HCT116 (cell line): ENCODE measurements around the gene MCC. TPM values are rescaled to one million over a fixed set of nuclear protein-coding genes. Genes with fewer than 3 reads are reported as not detected.

Experiments
- ATAC-seq: fragments of 200-7000 bp; cut with Tn5 transposase; 2 replicates; pipeline ENCODE4 v1.9.1; 2020; ENCODE audit warnings: mild to moderate bottlenecking, moderate library complexity
- BruUV-seq: library from RNA; stranded (reverse); fragments of 400-500 nt; replicated peaks from 2 replicates; lab custom pipeline; 2021; lab: Mats Ljungman, UMichigan
- CTCF ChIA-PET: fragments of 300-600 bp; sonication (Branson Sonifier 250); formaldehyde crosslinking; loops from one replicate; lab custom pipeline; 2021; ENCODE audit warnings: antibody characterized with exemption; lab: Charles Lee
- POLR2A ChIA-PET: fragments of 300-600, 350-600 bp; sonication (Branson Sonifier 250); formaldehyde crosslinking; loops from one replicate; lab custom pipeline; 2021; ENCODE audit warnings: antibody characterized with exemption; lab: Charles Lee
- RAD21 ChIA-PET, 2 experiments: fragments of 300-600 bp; sonication (Branson Sonifier 250); formaldehyde crosslinking; loops; one replicate each; lab custom pipeline; 2023; ENCODE audit warnings: low total read pairs in 2 of 2; ENCODE audit not compliant: uncharacterized antibody in 2 of 2, unreplicated experiment in 2 of 2, low non-redundant PET in 1 of 2; lab: Charles Lee
- DNase-seq: peaks from one replicate; pipeline ENCODE4 v3.0.0-alpha.2; 2010; ENCODE audit warnings: low read depth, low spot score
- H2AFZ ChIP-seq: fragments of 200-600 bp; shearing (Covaris generic), sonication (generic); 2 replicates; pipeline ENCODE4 v1.6.1; 2017; ENCODE audit warnings: low read depth, mixed run types, mixed read lengths, antibody characterized with exemption, low read length; ENCODE audit not compliant: poor library complexity, severe bottlenecking
- H3K27ac ChIP-seq: 2 replicates; pipeline ENCODE4 v1.5.1; 2012; ENCODE audit warnings: low read depth, low read length
- H3K27me3 ChIP-seq: fragments of 200-600 bp; sonication (generic); 2 replicates; pipeline ENCODE4 v1.6.1; 2016; ENCODE audit warnings: mixed run types, low read length, mixed read lengths; ENCODE audit not compliant: insufficient read depth
- H3K36me3 ChIP-seq, 2 experiments: fragments of 200-500 bp in 1 of 2; fragments of 200-600 bp in 1 of 2; sonication (Bioruptor generic) in 1 of 2; sonication (generic) in 1 of 2; 2 replicates each; pipeline versions ENCODE4 v1.5.1 to v1.6.1; 2014 to 2016; ENCODE audit warnings: low read length in 2 of 2, inconsistent platforms in 1 of 2, mixed read lengths in 1 of 2, mixed run types in 1 of 2; ENCODE audit not compliant: insufficient read depth in 2 of 2, control insufficient read depth in 1 of 2
- H3K4me1 ChIP-seq, 2 experiments: fragments of 200-600 bp in 1 of 2; sonication (generic) in 1 of 2; 2 replicates each; pipeline versions ENCODE4 v1.5.1 to v1.6.1; 2012 to 2017; ENCODE audit warnings: low read length in 2 of 2, inconsistent platforms in 1 of 2, mild to moderate bottlenecking in 1 of 2, mixed read lengths in 1 of 2, mixed run types in 1 of 2, moderate library complexity in 1 of 2; ENCODE audit not compliant: insufficient read depth in 2 of 2, control insufficient read depth in 1 of 2
- H3K4me2 ChIP-seq: fragments of 200-600 bp; sonication (generic); 2 replicates; pipeline ENCODE4 v1.6.1; 2017; ENCODE audit warnings: mixed run types, low read length, mixed read lengths
- H3K4me3 ChIP-seq, 2 experiments: fragments of 200-600 bp in 1 of 2; sonication (generic) in 1 of 2; replicated peaks in 1 of 2; 2 replicates each; pipeline ENCODE4 v1.5.1; 2011 to 2016; ENCODE audit warnings: low read length in 2 of 2, control low read depth in 1 of 2, low read depth in 1 of 2, mild to moderate bottlenecking in 1 of 2, mixed read lengths in 1 of 2, mixed run types in 1 of 2
- H3K79me2 ChIP-seq: fragments of 200-600 bp; sonication (generic); 2 replicates; pipeline ENCODE4 v1.6.1; 2017; ENCODE audit warnings: mild to moderate bottlenecking, mixed run types, low read length, moderate library complexity, mixed read lengths; ENCODE audit not compliant: insufficient read depth
- H3K9ac ChIP-seq: fragments of 200-600 bp; sonication (generic); 2 replicates; pipeline ENCODE4 v1.6.1; 2016; ENCODE audit warnings: low read length, mixed read lengths
- H3K9me2 ChIP-seq: fragments of 200-600 bp; sonication (generic), shearing (Covaris generic); 2 replicates; pipeline ENCODE4 v1.6.1; 2017; ENCODE audit warnings: mixed run types, mild to moderate bottlenecking, moderate library complexity; ENCODE audit not compliant: insufficient read depth
- H3K9me3 ChIP-seq, 2 experiments: fragments of 200-500 bp in 1 of 2; fragments of 200-600 bp in 1 of 2; sonication (Bioruptor generic) in 1 of 2; sonication (generic) in 1 of 2; 2 replicates each; pipeline ENCODE4 v1.6.1; 2014 to 2017; ENCODE audit warnings: low read length in 2 of 2, mixed read lengths in 2 of 2, inconsistent platforms in 1 of 2, low read depth in 1 of 2, mild to moderate bottlenecking in 1 of 2, mixed run types in 1 of 2, moderate library complexity in 1 of 2; ENCODE audit not compliant: control insufficient read depth in 1 of 2, insufficient read depth in 1 of 2
- H4K20me1 ChIP-seq: fragments of 200-600 bp; sonication (generic), shearing (Covaris generic); 2 replicates; pipeline ENCODE4 v1.6.1; 2017; ENCODE audit warnings: mixed run types, mild to moderate bottlenecking, moderate library complexity; ENCODE audit not compliant: insufficient read depth
- CTCF ChIP-seq, 3 experiments: fragments of 200-600 bp in 1 of 3; sonication (generic) in 1 of 3; IDR thresholded peaks in 2 of 3; conservative IDR thresholded peaks in 1 of 3; 2 replicates each; pipeline ENCODE4 v1.5.1; 2012 to 2017; ENCODE audit warnings: low read depth in 2 of 3, low read length in 2 of 3, antibody characterized with exemption in 1 of 3, borderline replicate concordance in 1 of 3, control low read depth in 1 of 3, mild to moderate bottlenecking in 1 of 3, mixed read lengths in 1 of 3, mixed run types in 1 of 3, moderate library complexity in 1 of 3; ENCODE audit not compliant: insufficient read depth in 1 of 3
- EGR1 ChIP-seq: IDR thresholded peaks from 2 replicates; pipeline ENCODE4 v1.6.1; 2012; ENCODE audit warnings: low read depth
- ELF1 ChIP-seq: IDR thresholded peaks from 2 replicates; pipeline ENCODE4 v1.6.1; 2012; ENCODE audit warnings: low read depth, borderline replicate concordance
- JUND ChIP-seq: IDR thresholded peaks from 2 replicates; pipeline ENCODE4 v1.6.1; 2012
- POLR2A ChIP-seq: IDR thresholded peaks from 2 replicates; pipeline ENCODE4 v1.7.0; 2011; ENCODE audit warnings: borderline replicate concordance; ENCODE audit not compliant: insufficient read depth, insufficient read length; ENCODE audit errors: extremely low read depth
- RAD21 ChIP-seq: IDR thresholded peaks from 2 replicates; pipeline ENCODE4 v1.6.1; 2012; ENCODE audit warnings: low read depth, mild to moderate bottlenecking
- ZNF274 ChIP-seq: fragments of 200-500 bp; sonication (Bioruptor generic); IDR thresholded peaks from 2 replicates; pipeline ENCODE4 v1.6.1; 2014; ENCODE audit warnings: mild to moderate bottlenecking, low read depth, low read length, inconsistent platforms
- intact Hi-C: fragments of 100-400 bp; cut with micrococcal nuclease; formaldehyde crosslinking; loops from 2 replicates; pipeline ENCODE4 v1.10.0; 2022
- total RNA-seq: library from RNA; stranded (reverse); gene quantifications from one replicate; pipeline ENCODE4 v1.2.1, GENCODE V29; 2021; ENCODE audit not compliant: unreplicated experiment
- TF ChIP-seq, protein P1 (sequence below): IDR thresholded peaks from 2 replicates; pipeline ENCODE4 v1.6.1; 2011; ENCODE audit warnings: mild to moderate bottlenecking, low read length, moderate library complexity; ENCODE audit not compliant: insufficient replicate concordance; ENCODE audit errors: extremely low read depth

The MCC gene
- total RNA-seq, 1 experiment from 2014 or later: 20.1 TPM

- no peak for DNase-seq
- no peaks in the 10 kb centered on the region for H3K36me3 ChIP-seq
- H3K79me2 ChIP-seq: no peaks in the 10 kb centered on the region
- no peak for TF ChIP-seq RAD21
- H3K27me3 ChIP-seq: no peaks in the 10 kb centered on the region
- H3K9me2 ChIP-seq: no peaks in the 10 kb centered on the region
- no peaks in the 10 kb centered on the region for H4K20me1 ChIP-seq
- no peak overlapping the region for H2AFZ ChIP-seq
- intact Hi-C loops: no loop called here
- no TSS peak for BruUV-seq
- RAD21 ChIA-PET: no interaction called here
- no peak overlapping the region for H3K27ac ChIP-seq
- no peaks in the 10 kb centered on the region for H3K9me3 ChIP-seq
- no peak for ATAC-seq
- H3K4me3 ChIP-seq: no peak overlapping the region
- CTCF ChIA-PET: no interaction called here
- no peak overlapping the region for H3K4me2 ChIP-seq
- no peaks in the 10 kb centered on the region for H3K4me1 ChIP-seq
- H3K9ac ChIP-seq: no peak overlapping the region
- POLR2A ChIA-PET: no interaction called here
Measured at GRCh38 chr5:113505181-113505580, 16.9 kb upstream of the MCC start.

DNA sequence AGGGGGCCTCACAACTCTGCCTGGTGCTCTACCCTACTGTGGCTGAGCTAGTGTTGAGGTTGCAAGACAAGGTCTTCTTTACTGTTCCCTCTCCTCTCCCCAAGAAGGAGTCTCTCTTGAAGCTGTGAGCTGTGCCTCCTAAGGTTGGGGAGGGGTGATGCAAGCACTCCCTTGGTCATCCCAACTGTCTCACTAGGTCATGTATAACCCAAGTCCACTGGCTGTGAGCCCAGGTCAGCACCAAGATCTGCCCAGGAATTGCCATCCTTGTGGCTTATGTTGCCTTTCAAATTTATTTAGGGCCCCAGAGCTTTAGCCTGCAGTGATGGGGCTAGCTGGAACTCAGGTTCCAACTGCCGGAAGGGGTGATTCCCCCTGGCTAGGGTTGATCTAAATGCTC is 14.9 kb upstream of the MCC start:
- H3K27ac ChIP-seq: no peak overlapping the region
- H3K4me1 ChIP-seq: no peaks in the 10 kb centered on the region
- no peaks in the 10 kb centered on the region for H3K79me2 ChIP-seq
- H2AFZ ChIP-seq: no peak overlapping the region
- RAD21 ChIA-PET: no interaction called here
- H3K27me3 ChIP-seq: no peaks in the 10 kb centered on the region
- DNase-seq (no peak), ATAC-seq (no peak)
- TF ChIP-seq CTCF (IDR thresholded peaks at IDR 0.05 in 2 of 3, conservative IDR thresholded peaks at IDR 0.05 in 1 of 3; ENCODE audit: borderline replicate concordance in 1 of 3, insufficient read depth in 1 of 3, low read depth in 2 of 3, low read length in 2 of 3): no peak
- no peak for TF ChIP-seq ZNF274
- TF ChIP-seq JUND: no peak
- TF ChIP-seq EGR1: no peak
- TF ChIP-seq ELF1: no peak
- no peak for TF ChIP-seq POLR2A
- TF ChIP-seq, protein P1, sequence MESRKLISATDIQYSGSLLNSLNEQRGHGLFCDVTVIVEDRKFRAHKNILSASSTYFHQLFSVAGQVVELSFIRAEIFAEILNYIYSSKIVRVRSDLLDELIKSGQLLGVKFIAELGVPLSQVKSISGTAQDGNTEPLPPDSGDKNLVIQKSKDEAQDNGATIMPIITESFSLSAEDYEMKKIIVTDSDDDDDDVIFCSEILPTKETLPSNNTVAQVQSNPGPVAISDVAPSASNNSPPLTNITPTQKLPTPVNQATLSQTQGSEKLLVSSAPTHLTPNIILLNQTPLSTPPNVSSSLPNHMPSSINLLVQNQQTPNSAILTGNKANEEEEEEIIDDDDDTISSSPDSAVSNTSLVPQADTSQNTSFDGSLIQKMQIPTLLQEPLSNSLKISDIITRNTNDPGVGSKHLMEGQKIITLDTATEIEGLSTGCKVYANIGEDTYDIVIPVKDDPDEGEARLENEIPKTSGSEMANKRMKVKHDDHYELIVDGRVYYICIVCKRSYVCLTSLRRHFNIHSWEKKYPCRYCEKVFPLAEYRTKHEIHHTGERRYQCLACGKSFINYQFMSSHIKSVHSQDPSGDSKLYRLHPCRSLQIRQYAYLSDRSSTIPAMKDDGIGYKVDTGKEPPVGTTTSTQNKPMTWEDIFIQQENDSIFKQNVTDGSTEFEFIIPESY: no peak
- H3K9me3 ChIP-seq: no peaks in the 10 kb centered on the region
- intact Hi-C loops: no loop called here
- H3K4me2 ChIP-seq: no peak overlapping the region
- POLR2A ChIA-PET: no interaction called here
- H3K9ac ChIP-seq: no peak overlapping the region
- H3K4me3 ChIP-seq: no peak overlapping the region
- no peaks in the 10 kb centered on the region for H4K20me1 ChIP-seq
- no peaks in the 10 kb centered on the region for H3K9me2 ChIP-seq
- no peaks in the 10 kb centered on the region for H3K36me3 ChIP-seq
- CTCF ChIA-PET: no interaction called here
- BruUV-seq: no TSS peak
